ENCODE results near the gene CASP5.
"Not testable (repeated sequence)": the region's sequence is repeated elsewhere in the genome, so short reads cannot be mapped to it uniquely, and the experiment has no call there.

Gene CASP5

DNA sequence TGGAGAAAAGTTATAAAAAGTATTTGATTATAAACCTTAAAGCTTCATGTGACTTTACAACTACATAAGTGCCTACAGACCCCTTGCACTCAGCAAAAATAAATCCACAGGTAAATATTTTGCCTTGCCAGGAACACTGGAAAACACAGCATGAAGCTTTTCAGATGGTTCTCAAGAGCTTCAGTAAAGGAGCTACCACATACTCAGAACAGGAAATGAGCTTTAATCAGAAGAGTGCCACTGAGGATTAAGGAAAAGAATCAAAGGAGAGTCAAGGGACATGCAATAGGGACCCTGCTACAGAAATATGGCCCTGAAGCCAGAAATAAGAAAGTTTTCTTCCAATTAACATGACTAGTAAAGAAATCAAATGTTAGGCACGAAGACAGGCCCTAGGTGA is 10.8 kb upstream of the CASP5 start:
- DNase-seq (ENCODE audit: low read depth in 4 of 4, low spot score in 1 of 4): no peak

DNA sequence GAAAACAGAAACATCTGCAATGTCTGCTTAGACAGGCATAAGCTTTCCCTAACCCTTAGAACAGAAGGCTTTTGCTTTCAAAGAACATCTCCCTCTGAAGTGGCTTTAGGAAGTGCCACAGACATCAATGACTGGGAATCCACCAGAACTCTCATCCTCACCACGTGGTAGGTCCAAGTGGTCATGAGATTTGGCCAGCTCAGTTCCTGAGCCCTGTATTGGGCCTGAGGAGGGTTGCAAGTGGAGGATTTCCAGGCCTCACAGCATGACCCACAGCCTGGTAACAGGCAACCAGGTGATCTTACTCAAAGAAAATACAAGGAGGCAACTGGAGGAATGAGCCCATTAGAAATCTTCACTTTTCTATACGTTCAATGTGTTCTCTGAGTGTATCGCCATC is 10.4 kb upstream of the CASP5 start:
- DNase-seq (ENCODE audit: low read depth in 4 of 4, low spot score in 1 of 4): no peak

DNA sequence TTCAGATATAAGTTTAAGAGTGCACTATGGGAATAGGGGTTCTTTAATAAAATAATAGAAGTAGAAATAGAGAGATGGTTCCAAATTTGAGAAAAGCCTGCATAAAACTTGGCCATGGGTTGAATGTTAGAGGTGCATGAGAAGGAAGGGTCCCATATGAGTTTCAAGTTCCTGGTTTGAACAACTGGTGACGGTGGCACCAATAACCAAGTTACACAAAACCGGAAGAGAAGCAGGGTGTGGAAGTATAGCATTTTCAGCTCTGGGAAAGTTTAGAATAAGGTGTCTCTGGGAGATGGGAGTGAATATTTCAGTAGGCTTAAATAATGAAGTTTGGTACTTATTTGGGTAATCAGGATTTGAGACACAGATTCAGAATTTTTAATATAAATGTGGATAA is 9.5 kb upstream of the CASP5 start:
- DNase-seq (ENCODE audit: low read depth in 4 of 4, low spot score in 1 of 4): no peak

DNA sequence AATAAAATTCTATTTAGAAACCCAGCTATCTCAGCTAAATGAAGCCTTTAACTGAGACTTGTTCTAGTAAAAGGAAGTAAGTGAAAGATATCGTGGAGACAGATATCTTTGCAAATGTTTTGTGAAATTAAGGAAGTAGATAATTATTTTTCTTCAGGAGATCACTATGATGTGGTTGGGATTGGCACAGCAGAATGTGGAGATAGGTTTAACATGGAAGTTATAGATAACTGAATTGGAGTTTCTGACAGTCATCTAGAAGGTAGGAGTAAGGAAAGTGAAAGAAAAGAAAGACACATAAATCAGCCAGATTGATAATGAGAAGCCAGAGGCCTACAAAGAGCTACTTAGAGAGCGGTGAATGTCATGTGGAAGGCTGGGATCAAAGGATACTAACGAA is 4.7 kb upstream of the CASP5 start:
- no peak for DNase-seq (ENCODE audit: low read depth in 4 of 4, low spot score in 1 of 4)

DNA sequence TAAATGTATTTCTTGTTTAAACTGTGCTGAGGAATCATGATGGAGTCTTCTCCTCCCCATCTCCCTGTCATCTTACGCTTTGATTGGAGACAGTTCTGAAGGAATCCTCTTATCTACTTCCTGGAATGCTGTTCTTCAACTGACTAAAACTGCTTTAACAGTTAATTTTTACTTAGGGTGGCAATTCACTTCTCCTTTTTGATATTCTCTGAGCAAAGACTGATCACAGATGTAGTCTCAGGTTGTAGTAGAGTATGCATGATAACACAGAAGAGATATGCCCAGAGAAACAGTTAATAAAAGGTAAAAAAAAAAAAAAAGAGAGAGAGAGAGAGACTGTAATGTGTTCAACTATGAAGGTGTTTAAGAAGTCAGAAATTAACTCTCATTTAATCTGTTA is 1.4 kb upstream of the CASP5 start:
- no peak for DNase-seq (ENCODE audit: low read depth in 4 of 4, low spot score in 1 of 4)

DNA sequence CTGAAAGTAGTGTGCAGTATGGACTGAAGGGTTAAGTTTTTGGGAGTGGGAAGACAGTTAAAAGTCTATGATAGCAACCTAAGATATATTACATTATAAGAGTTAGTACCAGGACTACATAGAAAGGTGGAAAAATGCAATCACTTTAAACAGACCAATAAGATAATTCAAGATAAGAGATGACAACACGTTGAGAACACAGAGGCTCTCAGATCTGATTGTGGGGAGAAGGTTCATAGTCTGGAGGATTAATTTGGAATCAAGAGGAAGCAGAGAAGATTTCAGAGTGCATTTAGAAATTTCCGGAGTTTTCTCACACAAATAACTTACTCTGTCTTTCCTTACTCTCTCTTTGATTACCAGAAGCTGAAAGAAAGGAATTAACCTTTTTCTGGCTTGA is 441 bp downstream of the CASP5 start:
- DNase-seq (ENCODE audit: low read depth in 4 of 4, low spot score in 1 of 4): no peak

DNA sequence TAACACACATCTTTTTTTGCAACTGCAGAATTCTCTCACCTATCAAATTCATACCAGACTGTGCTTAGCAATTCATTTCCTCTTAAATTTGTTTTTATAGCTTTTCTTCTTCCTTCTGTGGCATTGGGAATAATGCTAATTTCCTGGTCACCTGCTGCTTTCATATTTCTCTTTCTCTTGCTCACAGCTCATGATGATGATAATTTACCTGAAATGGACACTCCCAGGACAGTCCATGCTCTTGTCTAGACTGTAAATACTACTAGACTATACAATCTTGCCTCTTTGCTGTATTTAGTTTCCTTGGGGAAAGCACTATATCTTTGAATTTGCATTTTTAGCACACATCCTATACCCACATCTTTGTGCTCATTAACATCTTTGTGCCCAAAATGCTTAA is 15.5 kb downstream of the CASP5 start:
- DNase-seq (ENCODE audit: low read depth in 4 of 4, low spot score in 1 of 4): no peak

DNA sequence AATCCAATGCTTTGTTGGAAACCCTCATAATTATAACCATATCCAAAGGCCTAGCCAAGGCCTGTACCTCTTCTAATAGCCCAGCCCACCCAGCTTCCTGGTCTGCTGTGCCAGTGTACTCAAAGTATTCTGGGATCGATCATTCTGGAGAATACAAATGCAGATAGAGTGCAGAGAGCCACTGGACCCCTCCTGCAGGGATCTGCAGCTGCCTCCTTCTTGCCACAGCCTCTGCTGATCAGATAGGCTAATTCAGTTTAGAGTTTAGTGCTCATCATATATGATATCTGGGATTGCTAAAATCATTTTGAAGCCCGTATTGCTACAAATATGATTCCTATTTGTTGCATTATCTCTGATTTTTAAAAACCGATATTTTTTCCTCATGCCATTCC is 17.5 kb downstream of the CASP5 start:
- DNase-seq (ENCODE audit: low read depth in 4 of 4, low spot score in 1 of 4): no peak

DNA sequence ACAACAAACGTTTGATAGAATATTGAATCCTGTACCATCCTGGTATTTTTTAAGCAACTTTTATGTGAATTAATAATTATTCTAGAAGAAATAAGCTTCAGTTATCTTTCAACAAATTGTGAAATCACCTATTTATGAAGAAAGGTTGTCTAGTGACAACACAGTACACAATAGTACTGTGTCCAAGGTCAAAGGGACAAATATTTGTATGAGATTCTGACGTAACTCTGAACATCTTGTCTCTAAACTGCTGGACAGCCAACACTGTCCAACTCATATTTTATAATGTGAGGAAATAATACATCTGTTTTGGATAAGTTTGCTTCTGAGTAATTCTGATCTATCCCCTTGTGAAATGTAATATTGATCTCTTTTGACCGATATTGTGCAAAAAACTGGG is 18.9 kb downstream of the CASP5 start:
- no peak for DNase-seq (ENCODE audit: low read depth in 4 of 4, low spot score in 1 of 4)

DNA sequence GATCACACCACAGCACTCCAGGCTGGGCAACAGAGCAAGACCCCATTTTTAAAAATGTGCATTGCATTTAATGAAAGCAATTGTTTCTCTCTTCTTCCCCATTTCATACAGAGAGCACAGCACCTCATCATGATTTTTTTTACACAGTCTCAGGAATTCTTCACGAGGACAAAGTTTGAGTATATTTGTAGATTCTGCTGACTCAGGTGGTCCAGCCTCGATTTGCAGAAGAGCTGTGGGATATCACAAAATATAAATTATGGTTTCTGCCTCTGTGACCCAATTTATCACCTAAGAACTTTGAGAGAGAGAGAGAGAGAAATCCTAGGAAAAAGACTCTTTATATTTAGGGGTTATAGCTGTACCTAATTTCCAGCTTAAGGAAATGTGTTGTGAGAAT is 19.8 kb downstream of the CASP5 start:
- no peak for DNase-seq (ENCODE audit: low read depth in 4 of 4, low spot score in 1 of 4)

DNA sequence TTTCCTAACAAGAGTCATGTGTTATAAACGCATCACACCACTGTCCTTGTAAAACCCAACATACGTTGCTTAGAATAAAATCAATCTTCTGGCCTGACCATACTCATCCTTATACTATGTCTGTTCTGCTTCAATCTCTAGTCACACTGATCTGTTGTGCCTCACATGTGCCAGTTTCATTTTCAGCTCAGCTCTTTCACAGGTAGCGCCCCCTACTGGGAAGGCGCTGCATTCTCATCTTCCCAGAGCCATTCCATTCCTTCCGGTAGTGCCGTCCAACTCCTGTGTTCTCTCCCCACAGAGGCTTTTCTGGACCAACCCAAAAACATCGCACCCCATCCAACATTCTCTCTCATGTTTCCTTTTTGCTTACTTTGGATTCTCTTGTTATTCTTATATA is 22.2 kb downstream of the CASP5 start:
- peak; percentile 17 to 33 (median 28) for DNase-seq (ENCODE audit: low read depth in 4 of 4, low spot score in 1 of 4)

DNA sequence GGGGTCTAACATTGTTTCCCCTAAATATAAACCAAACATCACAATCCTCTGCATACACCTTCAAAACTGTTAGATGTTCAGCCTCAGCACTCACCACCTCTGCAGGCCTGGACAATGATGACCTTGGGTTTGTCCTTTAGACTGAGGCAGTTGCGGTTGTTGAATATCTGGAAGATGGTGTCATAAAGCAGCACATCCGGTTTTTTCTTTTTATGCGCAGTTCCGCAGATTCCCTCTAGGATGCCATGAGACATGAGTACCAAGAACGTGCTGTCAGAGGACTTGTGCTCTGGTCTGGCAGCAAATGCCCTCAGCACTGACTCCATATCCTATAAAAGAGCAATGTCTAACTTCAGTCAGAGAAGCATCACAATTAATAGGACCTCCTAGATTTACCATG is 22.8 kb downstream of the CASP5 start:
- DNase-seq (ENCODE audit: low read depth in 4 of 4, low spot score in 1 of 4): no peak

DNA sequence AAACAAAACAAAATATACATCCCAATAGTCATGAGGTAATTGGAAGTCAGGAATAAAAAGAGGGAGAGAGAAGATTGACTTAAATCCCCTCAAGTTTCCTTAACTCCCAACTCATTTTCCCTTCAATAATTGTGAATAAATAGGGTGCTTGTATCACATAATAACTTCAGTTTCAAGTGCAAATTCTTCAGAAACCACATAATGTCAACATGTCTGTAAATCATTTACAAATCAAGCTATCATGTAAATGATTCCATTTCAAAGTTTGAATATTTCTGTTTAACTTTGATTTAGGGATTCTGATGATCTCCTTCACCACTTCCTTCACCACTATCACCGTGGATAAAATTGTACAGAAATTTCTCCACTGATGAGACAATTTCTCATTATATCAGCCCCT is 23.2 kb downstream of the CASP5 start:
- no peak for DNase-seq (ENCODE audit: low read depth in 4 of 4, low spot score in 1 of 4)

DNA sequence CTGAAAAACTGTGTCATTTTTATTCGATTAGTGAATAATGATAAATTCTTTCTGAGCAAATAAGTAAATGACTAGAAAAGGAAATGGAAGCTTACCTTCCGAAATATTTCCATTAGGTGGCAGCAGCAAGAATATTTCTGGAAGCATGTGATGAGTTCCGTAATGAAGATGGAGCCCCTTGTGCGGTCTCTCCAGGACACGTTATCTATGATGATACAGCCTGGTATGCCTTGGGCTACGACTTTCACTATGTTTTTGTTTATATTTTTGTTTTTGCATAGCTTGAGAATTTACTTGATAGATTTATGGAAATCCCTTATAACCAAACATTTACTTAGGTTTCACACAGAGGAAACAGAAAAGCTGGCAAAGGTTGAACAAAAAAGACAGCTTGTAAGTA is 25.7 kb downstream of the CASP5 start:
- no peak for DNase-seq (ENCODE audit: low read depth in 4 of 4, low spot score in 1 of 4)

DNA sequence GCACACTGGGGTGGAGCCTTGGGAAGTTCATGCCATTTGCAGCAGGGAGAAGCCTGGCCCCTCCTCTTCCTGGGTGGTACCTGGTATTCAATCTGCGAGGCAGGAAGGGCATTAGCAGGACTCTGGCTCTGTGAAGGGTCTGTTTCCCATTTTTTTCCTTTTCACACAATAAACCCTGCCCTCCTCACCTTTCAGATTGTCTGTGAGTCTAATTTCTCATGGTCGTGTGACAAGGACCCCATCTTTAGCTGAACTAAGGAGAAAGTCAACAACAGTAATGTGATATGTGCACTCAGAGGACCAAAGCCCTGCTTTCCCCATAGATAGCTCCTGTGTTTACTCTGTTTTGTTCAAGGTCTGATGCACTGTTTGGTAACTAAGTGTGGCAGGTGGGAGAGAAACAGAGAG is 28.0 kb downstream of the CASP5 start:
- no peak for DNase-seq (ENCODE audit: low read depth in 4 of 4, low spot score in 1 of 4)

DNA sequence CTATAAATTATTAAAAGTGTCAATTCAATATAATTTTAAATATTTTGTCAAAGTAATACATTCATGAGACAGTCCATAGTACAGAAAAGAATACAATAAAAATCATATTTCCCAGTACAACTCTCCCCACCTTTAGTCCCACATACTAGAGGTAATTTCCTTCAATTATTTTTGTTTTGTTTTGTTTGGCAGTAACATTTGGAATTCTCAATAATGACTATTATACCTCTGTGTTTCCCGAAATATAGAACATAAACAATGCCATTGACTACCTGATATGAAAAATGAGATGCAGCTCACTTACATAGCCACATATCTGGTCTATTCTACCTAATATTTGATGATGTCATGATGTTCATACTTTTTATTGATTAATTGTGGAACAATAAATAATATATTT is 30.2 kb downstream of the CASP5 start:
- DNase-seq (ENCODE audit: low read depth in 4 of 4, low spot score in 1 of 4): no peak

DNA sequence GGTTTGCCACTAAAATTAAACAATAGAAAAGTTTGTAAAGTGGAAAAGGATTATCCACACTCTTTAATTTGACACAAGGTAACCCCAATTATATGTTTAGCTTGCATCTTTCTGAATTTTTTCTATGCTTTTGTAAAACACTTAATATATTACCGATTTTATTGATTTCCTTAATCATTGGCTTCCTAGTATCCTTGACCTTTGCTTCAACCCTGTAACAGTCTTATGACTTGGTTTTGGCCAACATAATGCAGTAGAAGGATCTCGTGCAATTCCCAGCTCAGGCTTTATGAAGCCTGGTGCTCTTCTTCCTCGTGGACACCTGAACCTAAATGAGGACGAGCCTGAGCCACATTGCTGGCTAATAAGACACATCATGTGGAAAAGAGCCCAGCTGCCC is 31.0 kb downstream of the CASP5 start:
- no peak for DNase-seq (ENCODE audit: low read depth in 4 of 4, low spot score in 1 of 4)

DNA sequence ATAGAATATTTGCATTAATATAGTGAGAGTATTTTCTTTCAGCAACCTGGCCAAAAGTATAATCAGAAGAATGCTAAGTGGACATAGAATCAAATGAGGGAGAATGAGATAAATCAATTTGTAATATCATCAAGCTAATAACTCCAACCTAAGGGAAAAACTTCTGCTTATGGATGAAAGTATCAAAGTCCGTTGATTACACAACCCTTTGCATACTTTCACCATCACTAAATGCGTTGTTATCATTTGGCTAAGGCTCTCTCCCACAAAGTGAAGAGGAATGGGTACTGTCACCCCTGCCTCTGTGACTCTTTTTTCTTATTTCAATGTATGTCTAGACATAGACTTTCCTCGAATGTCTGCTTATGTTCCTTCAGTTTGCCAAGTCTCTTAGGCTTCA is 38.2 kb downstream of the CASP5 start:
- DNase-seq (ENCODE audit: low read depth in 4 of 4, low spot score in 1 of 4): no peak

DNA sequence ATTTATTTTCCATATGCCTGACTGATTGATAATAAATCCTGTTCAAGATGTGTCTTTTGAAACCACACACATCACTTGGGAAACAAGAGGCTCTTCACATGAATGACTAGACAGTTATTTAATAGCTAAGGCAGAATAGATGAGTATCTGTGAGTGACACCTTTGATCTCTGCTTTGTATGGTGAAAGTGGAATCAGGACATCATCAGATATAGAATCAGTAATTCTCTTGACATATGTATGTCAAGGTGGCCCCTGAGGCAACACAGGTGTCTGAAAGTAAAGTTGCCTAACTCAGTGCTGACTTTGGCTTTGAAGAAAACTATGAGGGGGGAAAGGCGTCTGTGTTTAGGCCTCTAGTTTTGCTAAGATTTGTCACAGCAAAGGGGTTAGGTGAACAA is 43.1 kb downstream of the CASP5 start:
- DNase-seq (ENCODE audit: low read depth in 4 of 4, low spot score in 1 of 4): no peak

DNA sequence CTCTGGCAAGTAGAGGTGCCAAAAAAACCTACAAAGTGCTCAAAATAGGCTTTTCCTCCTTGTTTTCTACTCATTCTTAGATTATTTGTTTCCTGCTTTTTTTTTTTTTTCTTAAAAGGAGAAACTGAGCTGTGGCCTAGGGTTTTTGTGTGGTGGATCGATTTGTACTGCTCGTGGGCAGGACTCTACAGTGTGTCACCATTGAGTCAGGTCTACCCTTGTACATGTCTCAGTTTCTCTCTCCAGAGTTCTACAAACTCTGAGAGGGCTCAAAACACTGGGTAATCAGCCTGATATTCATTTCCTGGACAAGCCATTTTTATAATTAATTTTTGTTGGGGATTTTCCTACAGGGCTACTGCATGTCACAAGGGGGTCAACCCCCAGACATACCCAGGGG is 49.4 kb downstream of the CASP5 start:
- no peak for DNase-seq (ENCODE audit: low read depth in 4 of 4, low spot score in 1 of 4)

DNA sequence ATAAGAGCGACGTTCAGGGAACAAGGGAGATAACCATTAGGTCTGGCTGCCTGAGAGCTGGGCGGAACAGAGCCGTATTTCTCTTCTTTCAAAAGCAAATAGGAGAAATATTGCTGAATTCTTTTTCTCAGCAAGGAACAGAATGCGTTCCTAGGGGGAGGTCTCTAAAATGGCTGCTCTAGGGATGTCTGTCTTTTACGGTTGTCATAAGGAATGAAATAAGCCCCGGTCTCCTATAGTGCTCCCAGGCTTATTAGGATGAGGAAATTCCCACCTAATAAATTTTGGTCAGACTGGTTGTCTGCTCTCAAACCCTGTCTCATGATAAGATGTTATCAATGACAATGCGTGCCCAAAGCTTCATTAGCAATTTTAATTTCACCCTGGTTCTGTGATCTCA is 50.0 kb downstream of the CASP5 start:
- not testable (repeated sequence) for DNase-seq (ENCODE audit: low read depth in 4 of 4, low spot score in 1 of 4)

DNA sequence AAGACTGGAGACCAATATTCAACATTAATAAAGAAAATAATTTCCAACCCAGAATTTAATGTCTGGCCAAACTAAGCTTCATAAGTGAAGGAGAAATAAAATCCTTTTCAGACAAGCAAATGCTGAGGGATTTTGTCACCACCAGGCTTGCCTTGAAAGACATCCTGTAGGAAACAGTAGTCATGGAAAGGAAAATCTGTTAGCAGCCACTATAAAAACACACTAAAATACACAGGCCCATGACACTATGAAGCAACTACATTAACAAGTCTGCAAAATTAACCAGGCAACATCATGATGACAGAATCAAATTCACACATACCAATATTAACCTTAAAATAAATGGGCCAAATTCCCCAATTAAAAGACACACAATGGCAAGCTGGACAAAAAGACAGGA is 52.2 kb downstream of the CASP5 start:
- DNase-seq (ENCODE audit: low read depth in 4 of 4, low spot score in 1 of 4): no peak

DNA sequence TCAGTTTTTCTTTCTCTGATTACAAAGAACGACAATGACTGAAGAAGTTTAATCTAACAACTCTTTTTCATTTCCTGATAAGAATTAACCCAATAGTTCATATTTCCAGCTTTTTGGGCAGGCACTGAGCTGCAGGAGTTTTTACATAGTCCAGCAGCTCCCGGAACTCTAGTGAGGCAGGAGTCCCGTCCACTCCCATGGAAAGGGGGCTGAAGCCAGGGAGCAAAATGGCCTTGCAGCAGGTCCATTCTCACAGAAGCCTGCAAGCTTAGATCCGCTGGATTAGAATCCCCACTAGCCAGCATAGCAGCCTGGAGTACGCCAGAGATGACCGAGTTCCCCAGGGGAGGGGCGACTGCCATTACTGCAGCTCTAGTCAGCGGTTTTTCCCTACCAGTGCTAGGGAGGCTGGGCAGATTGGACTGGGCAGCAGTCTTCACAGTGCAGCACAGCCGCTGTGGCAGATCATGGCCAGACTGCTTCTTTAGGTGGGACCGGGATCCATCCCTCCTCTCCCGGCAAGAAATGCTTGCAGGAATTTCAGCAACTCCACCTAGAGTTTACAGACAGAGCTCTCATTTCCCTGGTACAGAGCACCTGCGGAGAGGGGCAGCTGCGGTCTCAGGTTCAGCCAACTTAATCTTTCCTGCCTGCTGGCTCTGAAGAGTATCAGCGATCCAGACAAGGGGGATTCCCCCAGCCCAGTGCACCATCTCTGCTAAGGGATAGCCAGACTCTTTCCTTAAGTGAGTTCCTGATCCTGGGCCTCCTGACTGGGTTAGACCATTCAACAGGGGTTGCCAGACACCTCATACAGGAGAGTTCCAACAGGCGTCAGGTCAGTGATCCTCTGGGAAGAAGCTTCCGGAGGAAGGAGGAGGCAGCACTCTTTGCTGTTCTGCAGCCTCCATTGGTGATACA is 53.9 kb downstream of the CASP5 start:
- DNase-seq (ENCODE audit: low read depth in 4 of 4, low spot score in 1 of 4): no peak

Data from stimulated activated CD4-positive, alpha-beta T cell treated with anti-CD3 and anti-CD28 coated beads, Interleukin-1b, Interleukin-23, amount 100 ng/mL, for 24 hours (primary cell).